Astrocyte of the spinal cord (primary cell): Measurements from ENCODE around the gene MRPL55.

Experiments used
- DNase-seq: peaks from one replicate; pipeline ENCODE4 v3.0.0; 2011; ENCODE audit warnings: low read depth, low spot score
- H3K4me3 ChIP-seq: 2 replicates; pipeline ENCODE4 v1.5.1; 2011; ENCODE audit warnings: low read depth, mild to moderate bottlenecking, low read length, moderate library complexity
- in situ Hi-C: cut with HindIII; loops from 2 replicates; pipeline ENCODE4 v1.10.0; 2017; ENCODE audit warnings: low sequenced_read_pairs
- TF ChIP-seq, protein P1 (sequence below): IDR thresholded peaks from 2 replicates; pipeline ENCODE4 v1.5.1; 2012; ENCODE audit warnings: low read depth, mild to moderate bottlenecking, low read length, inconsistent platforms

Gene MRPL55

GRCh38 chr1:228151180-228151925 lies 42.3 kb upstream of the MRPL55 start:
- DNase-seq = no peak
- in situ Hi-C loops = no loop called here
- TF ChIP-seq, protein P1, sequence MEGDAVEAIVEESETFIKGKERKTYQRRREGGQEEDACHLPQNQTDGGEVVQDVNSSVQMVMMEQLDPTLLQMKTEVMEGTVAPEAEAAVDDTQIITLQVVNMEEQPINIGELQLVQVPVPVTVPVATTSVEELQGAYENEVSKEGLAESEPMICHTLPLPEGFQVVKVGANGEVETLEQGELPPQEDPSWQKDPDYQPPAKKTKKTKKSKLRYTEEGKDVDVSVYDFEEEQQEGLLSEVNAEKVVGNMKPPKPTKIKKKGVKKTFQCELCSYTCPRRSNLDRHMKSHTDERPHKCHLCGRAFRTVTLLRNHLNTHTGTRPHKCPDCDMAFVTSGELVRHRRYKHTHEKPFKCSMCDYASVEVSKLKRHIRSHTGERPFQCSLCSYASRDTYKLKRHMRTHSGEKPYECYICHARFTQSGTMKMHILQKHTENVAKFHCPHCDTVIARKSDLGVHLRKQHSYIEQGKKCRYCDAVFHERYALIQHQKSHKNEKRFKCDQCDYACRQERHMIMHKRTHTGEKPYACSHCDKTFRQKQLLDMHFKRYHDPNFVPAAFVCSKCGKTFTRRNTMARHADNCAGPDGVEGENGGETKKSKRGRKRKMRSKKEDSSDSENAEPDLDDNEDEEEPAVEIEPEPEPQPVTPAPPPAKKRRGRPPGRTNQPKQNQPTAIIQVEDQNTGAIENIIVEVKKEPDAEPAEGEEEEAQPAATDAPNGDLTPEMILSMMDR = no peak
- no peak overlapping the region for H3K4me3 ChIP-seq

GRCh38 chr1:228150461-228151179 lies 41.5 kb upstream of the MRPL55 start:
- H3K4me3 ChIP-seq = no peak overlapping the region
- TF ChIP-seq, protein P1 = no peak
- in situ Hi-C loops = no loop called here
- DNase-seq = peak; percentile 41

DNA sequence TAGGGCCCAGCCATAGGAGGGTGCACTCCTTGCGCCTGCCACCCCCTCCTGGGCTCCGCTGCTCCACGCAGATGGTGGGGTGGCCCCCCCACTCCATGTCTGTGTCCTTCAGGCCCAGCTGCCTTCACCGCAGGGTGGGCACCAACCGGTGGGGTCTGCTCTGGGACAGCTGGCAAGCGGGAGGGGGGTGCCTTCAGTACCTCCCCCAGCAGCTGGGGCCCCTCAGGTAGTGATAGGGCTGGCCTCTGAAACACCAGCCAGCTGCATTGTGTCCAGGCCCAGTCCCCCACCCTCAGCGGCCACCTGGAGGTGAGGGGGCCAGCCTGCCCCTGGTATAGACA lies 41.0 kb upstream of the MRPL55 start:
- TF ChIP-seq, protein P1 = no peak
- in situ Hi-C loops = no loop called here
- no peak overlapping the region for H3K4me3 ChIP-seq
- no peak for DNase-seq

- TF ChIP-seq, protein P1 = no peak
- DNase-seq = no peak
- H3K4me3 ChIP-seq = no peak within 1 kb of the TSS
- in situ Hi-C loops = no loop called here
These were observed 40.5 kb upstream of the MRPL55 start, which contains the start of gene GJC2 for GRCh38 chr1:228149406-228150119. Gene GJC2, plus strand, starts transcription at chr1:228149930. Its CDS starts 7,829 bp downstream, at chr1:228157759.

GRCh38 chr1:228148935-228149405 lies 39.9 kb upstream of the MRPL55 start:
- in situ Hi-C loops = no loop called here
- no peak overlapping the region for H3K4me3 ChIP-seq
- DNase-seq = no peak
- TF ChIP-seq, protein P1 = no peak

- TF ChIP-seq, protein P1 = no peak
- in situ Hi-C loops = no loop called here
- no peak overlapping the region for H3K4me3 ChIP-seq
- DNase-seq = no peak
These were observed 39.2 kb upstream of the MRPL55 start for GRCh38 chr1:228148196-228148861.
